Measurements from ENCODE around the gene C12orf50.
A peak's percentile ranks its signal among the peaks of the same experiment; 100 is the strongest.
"Not testable (repeated sequence)": the region's sequence is repeated elsewhere in the genome, so short reads cannot be mapped to it uniquely, and the experiment has no call there.

Gene C12orf50, protein sequence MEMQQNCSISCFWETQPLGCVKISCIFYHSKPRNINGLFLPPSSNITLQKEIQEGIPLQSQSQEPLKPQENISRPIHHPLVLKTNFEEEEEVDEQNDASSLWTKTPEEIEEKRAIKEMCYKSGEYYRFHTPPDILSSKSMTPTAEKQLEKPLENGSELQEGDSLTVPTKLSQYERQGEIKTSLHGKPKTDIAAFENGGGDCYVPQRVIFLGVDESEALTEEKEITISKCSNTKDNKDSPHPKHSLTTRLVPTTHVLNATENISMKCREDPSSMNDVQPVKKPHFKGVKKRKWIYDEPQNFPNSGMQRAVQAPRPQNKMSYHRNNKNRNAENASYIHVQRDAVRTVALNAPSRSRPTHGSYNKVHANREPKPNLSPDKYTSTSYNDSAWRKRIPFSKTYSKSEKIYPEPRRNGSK

GRCh38 chr12:88029093-88029665, at the start of gene C12orf50:
Gene C12orf50, minus strand, starts transcription at chr12:88029401. Its CDS starts 2,439 bp downstream, at chr12:88026962.
- DNase-seq, result no peak

- DNase-seq, result no peak
These were observed 38.1 kb upstream of the C12orf50 start for GRCh38 chr12:88067301-88067700.

DNA sequence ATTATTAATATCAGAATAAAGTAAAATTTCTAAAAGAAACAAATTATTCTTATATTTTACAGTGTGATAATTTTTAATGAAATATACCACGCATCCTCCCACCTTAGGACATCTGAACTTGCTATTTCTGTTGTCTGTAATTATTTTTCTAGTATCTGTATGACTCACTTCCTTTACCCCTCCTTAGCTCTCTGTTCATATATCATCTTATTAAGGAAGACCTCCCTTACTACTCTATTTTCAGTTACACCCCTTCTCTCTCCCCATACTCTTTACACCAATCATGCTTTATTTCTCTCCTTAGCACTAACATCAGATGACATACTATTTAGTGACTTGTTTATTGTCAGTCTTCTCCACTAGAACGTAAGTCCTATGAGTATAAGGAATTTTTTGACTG, 34.2 kb upstream of the C12orf50 start:
- DNase-seq, result no peak

GRCh38 chr12:88062474-88062873, 33.3 kb upstream of the C12orf50 start:
- DNase-seq, result no peak

DNA sequence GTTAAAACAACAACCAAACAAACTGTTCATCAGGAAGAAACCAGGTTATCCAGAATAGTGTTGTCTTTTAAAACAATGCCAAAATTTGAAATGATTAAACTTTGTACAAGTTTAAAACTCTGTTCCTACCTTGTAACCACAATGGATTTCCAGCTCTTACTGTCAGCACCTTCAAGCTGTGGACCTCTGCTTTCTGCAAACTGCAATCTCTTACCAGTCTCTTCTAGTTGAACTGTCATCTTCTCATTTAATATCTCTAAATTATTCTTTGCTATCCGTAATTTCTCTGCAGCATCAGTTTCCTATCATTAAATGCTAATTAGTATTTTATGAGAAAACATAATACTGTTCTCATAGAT, 29.5 kb upstream of the C12orf50 start:
- no peak for DNase-seq

DNA sequence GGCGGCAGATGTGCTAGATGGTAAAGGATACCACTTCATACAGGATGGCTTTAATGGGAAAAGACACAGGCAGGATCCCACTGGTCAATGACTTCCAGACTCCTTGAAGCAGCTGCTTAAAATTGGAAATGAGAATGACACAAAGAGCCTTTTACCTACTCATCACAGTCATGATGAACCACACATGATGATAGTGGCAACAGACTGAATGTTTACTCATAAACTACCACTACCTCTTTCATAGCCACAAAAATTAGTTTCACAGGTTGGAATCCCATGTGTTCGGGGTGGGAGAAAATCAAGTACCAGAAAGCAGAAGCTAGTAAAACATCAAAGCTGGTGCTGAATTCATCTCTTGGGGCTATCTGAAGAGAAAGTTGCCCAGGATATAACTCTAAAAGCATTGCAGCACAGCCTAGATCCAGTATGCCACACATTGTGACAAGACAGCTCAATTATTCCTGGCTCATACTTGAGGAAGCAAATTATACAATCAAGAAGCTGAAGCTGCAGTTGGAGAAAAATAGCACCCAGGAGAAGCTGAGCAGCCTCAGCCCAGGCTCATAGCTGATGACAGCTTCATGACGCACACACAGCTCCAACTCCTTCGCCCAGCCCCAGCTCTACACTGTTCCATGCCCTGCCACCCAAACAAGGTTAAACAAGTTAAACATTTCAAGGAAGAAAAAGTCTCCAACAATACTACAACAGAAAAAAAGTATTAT, 29.0 kb upstream of the C12orf50 start:
- DNase-seq, result no peak

GRCh38 chr12:88056571-88056970, 27.4 kb upstream of the C12orf50 start:
- no peak for DNase-seq

- DNase-seq, result no peak
These were observed 23.5 kb upstream of the C12orf50 start for GRCh38 chr12:88052686-88053085.

DNA sequence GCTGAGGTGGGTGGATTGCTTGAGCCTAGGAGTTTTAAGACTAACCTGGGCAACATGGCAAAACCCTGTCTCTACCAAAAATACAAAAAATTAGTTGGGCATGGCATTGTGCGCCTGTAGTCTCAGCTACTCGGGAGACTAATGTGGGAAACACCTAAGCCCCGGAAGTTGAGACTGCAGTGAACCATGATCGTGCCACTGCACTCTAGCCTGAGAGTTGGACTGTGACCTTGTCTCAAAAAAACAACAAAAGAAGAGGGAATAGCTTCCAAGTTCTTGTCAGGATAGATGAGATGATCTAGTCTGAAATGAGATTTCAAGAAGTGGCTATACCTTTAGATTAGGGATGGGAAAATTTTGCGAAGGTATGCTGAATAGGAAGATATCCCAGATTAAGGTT, 14.8 kb upstream of the C12orf50 start:
- no peak for DNase-seq

GRCh38 chr12:88037770-88038169, 8.6 kb upstream of the C12orf50 start:
- no peak for DNase-seq

GRCh38 chr12:88036353-88036965, 7.3 kb upstream of the C12orf50 start:
- DNase-seq, result no peak

DNA sequence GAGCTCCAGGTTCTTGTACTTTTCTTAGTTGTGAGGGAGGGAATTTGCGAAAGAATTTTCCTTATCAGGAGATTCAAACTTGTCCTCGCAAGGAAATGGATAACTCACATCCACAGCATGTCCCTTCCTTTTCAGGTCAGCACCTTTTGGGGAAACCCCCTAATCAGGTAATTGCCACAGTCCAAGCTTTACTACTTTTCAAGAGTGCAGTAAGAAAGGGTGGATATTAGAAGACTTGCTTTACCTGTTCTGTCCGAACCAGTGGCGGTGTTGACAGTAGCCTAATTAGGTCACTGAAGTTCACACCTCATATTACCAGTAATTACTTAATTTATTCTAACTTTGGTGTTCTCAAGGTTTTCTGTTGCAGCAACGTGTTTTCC, 6.7 kb upstream of the C12orf50 start:
- no peak for DNase-seq

DNA sequence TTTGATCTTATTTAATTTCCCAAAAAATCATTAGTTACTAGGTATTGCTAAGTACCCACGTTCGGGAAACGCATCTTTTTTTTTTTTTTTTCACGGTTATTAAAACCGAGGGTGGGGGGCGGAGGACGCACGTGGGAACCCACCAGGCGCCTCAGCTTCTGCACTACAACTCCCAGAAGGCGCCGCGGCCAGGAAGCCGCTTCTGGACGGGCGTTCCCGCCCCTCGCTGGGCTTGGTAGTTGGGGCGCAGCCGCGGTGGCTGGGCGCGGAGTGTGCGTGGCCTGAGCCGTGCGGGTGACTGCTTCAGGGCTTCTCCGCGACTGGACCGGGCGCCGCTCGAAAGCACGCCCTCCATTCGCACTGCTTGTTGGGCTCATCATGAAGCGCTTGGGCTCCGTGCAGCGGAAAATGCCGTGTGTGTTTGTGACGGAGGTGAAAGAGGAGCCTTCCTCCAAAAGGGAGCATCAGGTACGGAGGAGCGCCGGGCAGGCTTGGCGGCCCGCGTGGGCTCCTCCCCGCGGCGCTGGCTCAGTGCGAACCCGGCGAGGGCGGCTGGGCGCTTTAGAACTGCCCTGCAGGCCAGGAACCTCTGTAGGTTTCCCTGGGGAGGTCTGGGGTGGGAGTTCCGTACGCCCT, 6.2 kb upstream of the C12orf50 start:
- peak; percentile 94 for DNase-seq

GRCh38 chr12:88031161-88031560, 2.0 kb upstream of the C12orf50 start:
- not testable (repeated sequence) for DNase-seq

GRCh38 chr12:88026196-88026595, 3.0 kb downstream of the C12orf50 start:
- DNase-seq, result no peak

- DNase-seq, result no peak
These were observed 11.2 kb downstream of the C12orf50 start for GRCh38 chr12:88017964-88018363.

GRCh38 chr12:88015825-88016224, 13.4 kb downstream of the C12orf50 start:
- DNase-seq, result no peak

GRCh38 chr12:88011755-88012154, 17.4 kb downstream of the C12orf50 start:
- DNase-seq, result no peak

GRCh38 chr12:88006351-88006750, 22.9 kb downstream of the C12orf50 start:
- DNase-seq, result no peak

GRCh38 chr12:88001327-88001726, 27.9 kb downstream of the C12orf50 start:
- no peak for DNase-seq

- peak; percentile 56 for DNase-seq
These were observed 33.5 kb downstream of the C12orf50 start for GRCh38 chr12:87995581-87996178.

DNA sequence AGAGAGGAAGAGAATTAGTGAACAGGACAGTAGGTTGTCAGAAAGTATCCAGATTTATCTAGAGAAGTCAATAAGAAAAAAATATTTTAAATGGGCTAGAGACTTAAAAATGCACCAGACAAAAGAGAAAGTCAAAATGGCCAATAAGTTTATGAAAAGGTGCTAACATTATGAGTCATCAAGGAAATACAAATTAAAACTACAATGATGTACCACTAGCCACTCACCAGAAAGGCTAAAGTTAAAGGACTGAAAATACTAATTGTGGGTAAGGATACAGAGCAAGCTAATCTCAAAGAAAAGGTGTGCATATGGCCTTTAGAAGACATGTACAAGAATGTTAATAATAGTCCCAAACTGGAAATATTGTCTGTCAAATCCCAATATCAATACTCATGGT, 37.7 kb downstream of the C12orf50 start:
- DNase-seq, result no peak

DNA sequence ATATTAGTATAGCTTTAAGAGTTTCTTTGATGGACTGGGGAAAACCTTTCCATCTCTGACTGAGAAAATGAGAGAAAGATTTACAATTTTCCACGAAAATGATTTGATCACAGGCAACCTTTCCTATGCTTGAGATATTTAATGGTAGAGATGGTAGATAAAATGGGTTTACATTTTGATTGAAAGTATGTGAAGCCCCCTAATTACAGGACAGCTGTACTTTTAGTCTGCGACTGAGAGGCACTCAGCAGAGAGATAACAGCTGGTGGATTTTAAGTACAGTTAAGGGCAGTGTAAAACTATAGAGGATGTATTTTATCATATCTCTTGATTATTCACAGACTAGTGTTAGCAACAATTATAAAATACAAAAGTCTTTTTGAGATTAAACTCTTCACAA, 40.7 kb downstream of the C12orf50 start:
- DNase-seq, result no peak

All from activated CD8-positive, alpha-beta memory T cell treated with anti-CD3 and anti-CD28 coated beads, Interleukin-2, amount 50 U/mL, for 48 hours (primary cell).